Measurements from ENCODE around the gene LRRC45. TPM values are rescaled to one million over a fixed set of nuclear protein-coding genes. Genes with fewer than 3 reads are reported as not detected.

The LRRC45 gene
- total and polyA plus RNA-seq, 2 experiments from 2014 or later: 16.1 to 40.7 TPM

DNA sequence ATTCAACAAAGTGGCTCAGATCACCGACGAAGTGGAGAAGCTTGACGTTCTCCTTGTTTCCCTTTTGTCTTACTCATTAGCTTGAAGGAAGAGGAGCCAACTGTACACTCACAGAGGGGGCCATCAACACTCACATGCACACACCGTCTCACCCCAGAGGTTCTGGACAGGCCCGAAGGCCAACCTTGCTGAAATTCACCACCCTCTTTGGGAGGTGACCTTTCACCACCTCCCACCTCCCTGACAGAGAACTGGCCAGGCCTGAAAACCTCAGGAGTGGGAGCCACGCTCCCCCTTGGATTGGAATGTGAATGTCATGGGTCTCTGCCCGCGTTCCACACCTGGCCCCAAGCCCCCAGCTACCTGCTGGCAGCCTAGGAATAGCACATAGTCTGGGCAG, 12.4 kb downstream of the LRRC45 start:
- Histone ChIP-seq H3K79me2 (replicated peaks; ENCODE audit: insufficient read depth) (peaks cover 8% of the 10 kb centered on the region; the same call in 1 of the 2 replicates), H3F3A (replicated peaks; ENCODE audit: low read depth) (peaks cover 11% of the 10 kb centered on the region), H4K20me1 (replicated peaks; ENCODE audit: insufficient read depth) (no peaks in the 10 kb centered on the region; the same call in 1 of the 2 replicates), H3K9me2 (ENCODE audit: insufficient read depth) (no peaks in the 10 kb centered on the region), H2AFZ (no peak overlapping the region), H3K36me3 (ENCODE audit: insufficient read depth) (no peaks in the 10 kb centered on the region), H3K4me2 (no peak overlapping the region), H3K27me3 (ENCODE audit: insufficient read depth) (no peaks in the 10 kb centered on the region), H3K4me1 (ENCODE audit: insufficient read depth) (peaks cover 9% of the 10 kb centered on the region; the same call in 1 of the 2 replicates), H3K4me3 (no peak overlapping the region), H3K27ac (ENCODE audit: low read depth) (no peak overlapping the region)
- no peaks in the 10 kb centered on the region for H3K9me3 Mint-ChIP-seq
- ATAC-seq (no peak), DNase-seq (ENCODE audit: low spot score) (no peak)
- H3K36me3 Mint-ChIP-seq (ENCODE audit: low read depth): peaks cover 3% of the 10 kb centered on the region; the same call in 2 of the 3 replicates
- H3K27me3 Mint-ChIP-seq (ENCODE audit: insufficient read depth, low read depth, poor library complexity): peaks cover 12% of the 10 kb centered on the region
- H3K4me1 Mint-ChIP-seq: peaks cover 21% of the 10 kb centered on the region
- no peak for TF ChIP-seq POLR2AphosphoS5 (IDR thresholded peaks at IDR 0.05; ENCODE audit: low read depth)
- no peak for TF ChIP-seq CREB1 (CRISPR knock-in tag; IDR thresholded peaks at IDR 0.05; ENCODE audit: low read depth)
- TF ChIP-seq EZH2phosphoT487 (IDR thresholded peaks at IDR 0.05; ENCODE audit: unreplicated experiment): no peak
- TF ChIP-seq EZH2 (IDR thresholded peaks at IDR 0.05; ENCODE audit: low read depth, unreplicated experiment): peak; percentile 21
- TF ChIP-seq STAT1 (IDR thresholded peaks at IDR 0.05; ENCODE audit: unreplicated experiment): no peak
- peak overlapping the region; percentile 40; the same call in 1 of the 3 replicates for H3K4me3 Mint-ChIP-seq
- no peak overlapping the region for H3K27ac Mint-ChIP-seq

DNA sequence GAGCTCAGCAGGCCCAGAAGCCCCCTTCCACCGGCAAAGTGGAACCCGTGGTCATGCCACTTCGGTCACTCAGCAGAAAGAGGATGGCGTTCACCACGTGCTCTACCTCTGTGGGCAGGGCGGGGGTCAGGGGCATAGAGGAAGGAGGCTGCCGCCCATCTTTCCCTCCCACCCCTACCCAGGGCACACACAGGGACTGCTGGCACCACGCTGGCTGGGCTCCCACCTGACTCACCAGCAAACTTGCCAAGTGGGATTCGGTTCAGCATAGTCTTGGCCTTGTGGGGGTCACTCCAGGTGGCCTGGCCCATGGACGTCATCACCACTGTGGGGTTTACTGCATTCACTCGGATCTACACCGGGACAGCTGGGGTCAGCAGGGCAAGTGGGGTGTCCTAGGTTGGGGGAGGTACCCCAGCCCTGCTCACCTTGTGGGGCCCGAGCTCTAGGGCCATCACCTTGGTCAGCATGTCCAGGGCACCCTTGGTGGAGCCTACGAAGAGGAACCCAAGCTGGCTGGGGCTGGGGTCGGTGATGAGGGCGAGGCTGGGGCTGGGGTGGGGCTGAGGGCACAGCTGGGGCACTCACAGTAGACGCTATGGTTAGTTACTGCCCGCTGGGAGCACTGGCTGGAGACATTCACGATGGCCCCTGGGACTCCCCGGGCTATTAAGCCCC, 13.0 kb downstream of the LRRC45 start:
- H2AFZ ChIP-seq: no peak overlapping the region
- no peak overlapping the region for H3K27ac Mint-ChIP-seq
- H3K4me1 Mint-ChIP-seq: peaks cover 21% of the 10 kb centered on the region
- peaks cover 3% of the 10 kb centered on the region; the same call in 2 of the 3 replicates for H3K36me3 Mint-ChIP-seq (ENCODE audit: low read depth)
- peak overlapping the region; percentile 75 for H3K4me3 Mint-ChIP-seq
- ATAC-seq: no peak
- peaks cover 9% of the 10 kb centered on the region; the same call in 1 of the 2 replicates for H3K4me1 ChIP-seq (ENCODE audit: insufficient read depth)
- H3K4me2 ChIP-seq: peak overlapping the region; percentile 95
- H3K27me3 ChIP-seq (ENCODE audit: insufficient read depth): no peaks in the 10 kb centered on the region
- no peaks in the 10 kb centered on the region for H3K9me2 ChIP-seq (ENCODE audit: insufficient read depth)
- H3K27ac ChIP-seq (ENCODE audit: low read depth): no peak overlapping the region
- no peaks in the 10 kb centered on the region for H3K36me3 ChIP-seq (ENCODE audit: insufficient read depth)
- peaks cover 12% of the 10 kb centered on the region for H3K27me3 Mint-ChIP-seq (ENCODE audit: insufficient read depth, low read depth, poor library complexity)
- H3K4me3 ChIP-seq: peak overlapping the region; percentile 81
- no peaks in the 10 kb centered on the region; the same call in 2 of the 3 replicates for H3K9me3 Mint-ChIP-seq
- no peak for DNase-seq (ENCODE audit: low spot score)
- no peak for TF ChIP-seq EZH2phosphoT487 (IDR thresholded peaks at IDR 0.05; ENCODE audit: unreplicated experiment)
- no peak for TF ChIP-seq POLR2AphosphoS5 (IDR thresholded peaks at IDR 0.05; ENCODE audit: low read depth)
- no peak for TF ChIP-seq JUNB (IDR thresholded peaks at IDR 0.05; ENCODE audit: unreplicated experiment)
- TF ChIP-seq ZNF331 (CRISPR knock-in tag; IDR thresholded peaks at IDR 0.05; ENCODE audit: low read depth): no peak
- H4K20me1 ChIP-seq (replicated peaks; ENCODE audit: insufficient read depth): no peaks in the 10 kb centered on the region; the same call in 1 of the 2 replicates
- H3K79me2 ChIP-seq (replicated peaks; ENCODE audit: insufficient read depth): peaks cover 8% of the 10 kb centered on the region; the same call in 1 of the 2 replicates
- H3F3A ChIP-seq (replicated peaks; ENCODE audit: low read depth): peaks cover 11% of the 10 kb centered on the region

DNA sequence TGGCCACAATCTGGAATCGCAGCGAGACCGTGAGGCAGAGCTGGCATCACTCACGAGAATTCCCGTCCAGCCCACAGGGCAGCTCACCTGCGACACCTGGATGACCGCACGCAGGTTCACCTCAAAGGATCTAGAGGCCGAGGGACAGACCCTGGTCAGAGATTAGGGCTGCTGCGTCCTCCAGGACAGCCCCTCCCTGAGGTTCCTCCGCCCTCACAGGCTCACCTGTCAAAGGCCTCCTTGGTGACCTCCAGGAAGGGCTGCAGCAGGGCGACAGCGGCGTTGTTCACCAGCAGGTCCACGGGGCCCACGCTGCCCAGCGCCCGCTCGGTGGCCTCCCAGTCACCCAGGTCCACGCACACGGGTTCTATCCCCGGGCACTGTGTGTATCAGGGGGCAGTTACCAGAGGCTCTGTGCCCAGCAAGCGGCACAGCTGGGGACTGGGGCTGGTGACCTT, 13.6 kb downstream of the LRRC45 start:
- Histone ChIP-seq H3K79me2 (replicated peaks; ENCODE audit: insufficient read depth) (peaks cover 8% of the 10 kb centered on the region; the same call in 1 of the 2 replicates), H4K20me1 (replicated peaks; ENCODE audit: insufficient read depth) (no peaks in the 10 kb centered on the region; the same call in 1 of the 2 replicates), H3K9me2 (ENCODE audit: insufficient read depth) (no peaks in the 10 kb centered on the region), H3K4me3 (peak overlapping the region; percentile 81), H3K36me3 (ENCODE audit: insufficient read depth) (no peaks in the 10 kb centered on the region), H3K4me1 (ENCODE audit: insufficient read depth) (peaks cover 9% of the 10 kb centered on the region; the same call in 1 of the 2 replicates), H3K27me3 (ENCODE audit: insufficient read depth) (no peaks in the 10 kb centered on the region), H3K4me2 (peak overlapping the region; percentile 95), H2AFZ (no peak overlapping the region), H3K27ac (ENCODE audit: low read depth) (no peak overlapping the region), H3F3A (replicated peaks; ENCODE audit: low read depth) (peaks cover 11% of the 10 kb centered on the region)
- DNase-seq (ENCODE audit: low spot score) (no peak), ATAC-seq (no peak)
- peaks cover 14% of the 10 kb centered on the region for H3K27me3 Mint-ChIP-seq (ENCODE audit: insufficient read depth, low read depth, poor library complexity)
- peaks cover 27% of the 10 kb centered on the region for H3K4me1 Mint-ChIP-seq
- no peaks in the 10 kb centered on the region; the same call in 2 of the 3 replicates for H3K9me3 Mint-ChIP-seq
- peaks cover 3% of the 10 kb centered on the region; the same call in 2 of the 3 replicates for H3K36me3 Mint-ChIP-seq (ENCODE audit: low read depth)
- peak overlapping the region; percentile 75 for H3K4me3 Mint-ChIP-seq
- H3K27ac Mint-ChIP-seq: no peak overlapping the region
- TF ChIP-seq ZNF331 (CRISPR knock-in tag; IDR thresholded peaks at IDR 0.05; ENCODE audit: low read depth): no peak
- TF ChIP-seq, protein P1, sequence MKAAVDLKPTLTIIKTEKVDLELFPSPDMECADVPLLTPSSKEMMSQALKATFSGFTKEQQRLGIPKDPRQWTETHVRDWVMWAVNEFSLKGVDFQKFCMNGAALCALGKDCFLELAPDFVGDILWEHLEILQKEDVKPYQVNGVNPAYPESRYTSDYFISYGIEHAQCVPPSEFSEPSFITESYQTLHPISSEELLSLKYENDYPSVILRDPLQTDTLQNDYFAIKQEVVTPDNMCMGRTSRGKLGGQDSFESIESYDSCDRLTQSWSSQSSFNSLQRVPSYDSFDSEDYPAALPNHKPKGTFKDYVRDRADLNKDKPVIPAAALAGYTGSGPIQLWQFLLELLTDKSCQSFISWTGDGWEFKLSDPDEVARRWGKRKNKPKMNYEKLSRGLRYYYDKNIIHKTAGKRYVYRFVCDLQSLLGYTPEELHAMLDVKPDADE (IDR thresholded peaks at IDR 0.05): no peak
- no peak for TF ChIP-seq EZH2phosphoT487 (IDR thresholded peaks at IDR 0.05; ENCODE audit: unreplicated experiment)
- TF ChIP-seq STAT1 (IDR thresholded peaks at IDR 0.05; ENCODE audit: unreplicated experiment): no peak
- no peak for TF ChIP-seq EZH2 (IDR thresholded peaks at IDR 0.05; ENCODE audit: low read depth, unreplicated experiment)
- TF ChIP-seq NANOG (IDR thresholded peaks at IDR 0.05; ENCODE audit: borderline replicate concordance): no peak
- TF ChIP-seq, protein P2, sequence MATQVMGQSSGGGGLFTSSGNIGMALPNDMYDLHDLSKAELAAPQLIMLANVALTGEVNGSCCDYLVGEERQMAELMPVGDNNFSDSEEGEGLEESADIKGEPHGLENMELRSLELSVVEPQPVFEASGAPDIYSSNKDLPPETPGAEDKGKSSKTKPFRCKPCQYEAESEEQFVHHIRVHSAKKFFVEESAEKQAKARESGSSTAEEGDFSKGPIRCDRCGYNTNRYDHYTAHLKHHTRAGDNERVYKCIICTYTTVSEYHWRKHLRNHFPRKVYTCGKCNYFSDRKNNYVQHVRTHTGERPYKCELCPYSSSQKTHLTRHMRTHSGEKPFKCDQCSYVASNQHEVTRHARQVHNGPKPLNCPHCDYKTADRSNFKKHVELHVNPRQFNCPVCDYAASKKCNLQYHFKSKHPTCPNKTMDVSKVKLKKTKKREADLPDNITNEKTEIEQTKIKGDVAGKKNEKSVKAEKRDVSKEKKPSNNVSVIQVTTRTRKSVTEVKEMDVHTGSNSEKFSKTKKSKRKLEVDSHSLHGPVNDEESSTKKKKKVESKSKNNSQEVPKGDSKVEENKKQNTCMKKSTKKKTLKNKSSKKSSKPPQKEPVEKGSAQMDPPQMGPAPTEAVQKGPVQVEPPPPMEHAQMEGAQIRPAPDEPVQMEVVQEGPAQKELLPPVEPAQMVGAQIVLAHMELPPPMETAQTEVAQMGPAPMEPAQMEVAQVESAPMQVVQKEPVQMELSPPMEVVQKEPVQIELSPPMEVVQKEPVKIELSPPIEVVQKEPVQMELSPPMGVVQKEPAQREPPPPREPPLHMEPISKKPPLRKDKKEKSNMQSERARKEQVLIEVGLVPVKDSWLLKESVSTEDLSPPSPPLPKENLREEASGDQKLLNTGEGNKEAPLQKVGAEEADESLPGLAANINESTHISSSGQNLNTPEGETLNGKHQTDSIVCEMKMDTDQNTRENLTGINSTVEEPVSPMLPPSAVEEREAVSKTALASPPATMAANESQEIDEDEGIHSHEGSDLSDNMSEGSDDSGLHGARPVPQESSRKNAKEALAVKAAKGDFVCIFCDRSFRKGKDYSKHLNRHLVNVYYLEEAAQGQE (IDR thresholded peaks at IDR 0.05; ENCODE audit: unreplicated experiment): no peak
- TF ChIP-seq JUNB (IDR thresholded peaks at IDR 0.05; ENCODE audit: unreplicated experiment): no peak
- TF ChIP-seq ZNF114 (CRISPR knock-in tag; IDR thresholded peaks at IDR 0.05): no peak
- no peak for TF ChIP-seq CREB1 (CRISPR knock-in tag; IDR thresholded peaks at IDR 0.05; ENCODE audit: low read depth)
